GM18517 (cell line): ENCODE results near the gene STT3A.
"Not testable (repeated sequence)": the region's sequence is repeated elsewhere in the genome, so short reads cannot be mapped to it uniquely, and the experiment has no call there.

Experiments used
- ATAC-seq: cut with Tn5 transposase; IDR thresholded peaks from one replicate; pipeline ENCODE4 v1.9.1; 2021; ENCODE audit warnings: mild to moderate bottlenecking, moderate library complexity; ENCODE audit not compliant: unreplicated experiment

STT3A gene

GRCh38 chr11:125592305-125593113 is at the start of gene STT3A:
Gene STT3A (plus strand): TSS chr11:125592852. CDS start chr11:125595916, 3,064 bp downstream.
- ATAC-seq = peak; percentile 98

- ATAC-seq = no peak
Observed at GRCh38 chr11:125550780-125551179, 41.9 kb upstream of the STT3A start.

GRCh38 chr11:125551835-125552342 is 40.8 kb upstream of the STT3A start:
- ATAC-seq = no peak

- no peak for ATAC-seq
Observed at GRCh38 chr11:125552927-125553326, 39.7 kb upstream of the STT3A start.

- ATAC-seq = no peak
Observed at GRCh38 chr11:125553357-125553756, 39.3 kb upstream of the STT3A start.

GRCh38 chr11:125554038-125554437 is 38.6 kb upstream of the STT3A start:
- ATAC-seq = no peak

GRCh38 chr11:125559888-125560287 is 32.8 kb upstream of the STT3A start:
- no peak for ATAC-seq

- ATAC-seq = no peak
Observed at GRCh38 chr11:125561924-125562323, 30.7 kb upstream of the STT3A start.

GRCh38 chr11:125562430-125562829 is 30.2 kb upstream of the STT3A start:
- ATAC-seq = no peak

- ATAC-seq = no peak
Observed at GRCh38 chr11:125564357-125564756, 28.3 kb upstream of the STT3A start.

GRCh38 chr11:125566235-125566634 is 26.4 kb upstream of the STT3A start:
- no peak for ATAC-seq

GRCh38 chr11:125568970-125569914 is 23.4 kb upstream of the STT3A start, which contains the start of gene EI24:
Gene EI24 (plus strand): TSS chr11:125569477. CDS start chr11:125572528, 3,051 bp downstream.
- ATAC-seq = peak; percentile 91

GRCh38 chr11:125569915-125570621 is 22.6 kb upstream of the STT3A start:
- no peak for ATAC-seq

GRCh38 chr11:125570952-125571351 is 21.7 kb upstream of the STT3A start:
- no peak for ATAC-seq

- ATAC-seq = no peak
Observed at GRCh38 chr11:125572916-125573315, 19.7 kb upstream of the STT3A start.

- ATAC-seq = not testable (repeated sequence)
Observed at GRCh38 chr11:125577181-125577580, 15.5 kb upstream of the STT3A start.

- no peak for ATAC-seq
Observed at GRCh38 chr11:125578783-125579182, 13.9 kb upstream of the STT3A start.

- no peak for ATAC-seq
Observed at GRCh38 chr11:125579811-125580210, 12.8 kb upstream of the STT3A start.

GRCh38 chr11:125583496-125583895 is 9.2 kb upstream of the STT3A start:
- no peak for ATAC-seq

GRCh38 chr11:125585487-125585886 is 7.2 kb upstream of the STT3A start:
- ATAC-seq = no peak

- no peak for ATAC-seq
Observed at GRCh38 chr11:125586623-125587022, 6.0 kb upstream of the STT3A start.
